Measurements from ENCODE around the gene AKAP13. TPM values are rescaled to one million over a fixed set of nuclear protein-coding genes. Genes with fewer than 3 reads are reported as not detected.

Gene AKAP13
- total RNA-seq, 1 experiment from 2014 or later = 36.4 TPM

GRCh38 chr15:85607842-85608241 is 227.4 kb downstream of the AKAP13 start:
- peak; percentile 70 for DNase-seq
- Histone ChIP-seq H3K36me3 (peaks cover 5% of the 10 kb centered on the region; the same call in 1 of the 2 replicates), H3K27me3 (no peaks in the 10 kb centered on the region), H3K9me3 (no peaks in the 10 kb centered on the region), H3K4me3 (no peak overlapping the region)

GRCh38 chr15:85609492-85609891 is 229.1 kb downstream of the AKAP13 start:
- no peaks in the 10 kb centered on the region for H3K27me3 ChIP-seq
- no peak overlapping the region for H3K4me3 ChIP-seq
- no peaks in the 10 kb centered on the region; the same call in 1 of the 2 replicates for H3K36me3 ChIP-seq
- no peaks in the 10 kb centered on the region for H3K9me3 ChIP-seq
- DNase-seq = no peak

GRCh38 chr15:85611361-85611760 is 231.0 kb downstream of the AKAP13 start:
- no peaks in the 10 kb centered on the region; the same call in 1 of the 2 replicates for H3K36me3 ChIP-seq
- no peak for DNase-seq
- H3K27me3 ChIP-seq = no peaks in the 10 kb centered on the region
- no peak overlapping the region for H3K4me3 ChIP-seq
- no peaks in the 10 kb centered on the region for H3K9me3 ChIP-seq

- no peaks in the 10 kb centered on the region; the same call in 1 of the 2 replicates for H3K36me3 ChIP-seq
- H3K9me3 ChIP-seq = no peaks in the 10 kb centered on the region
- DNase-seq = no peak
- no peaks in the 10 kb centered on the region for H3K27me3 ChIP-seq
- H3K4me3 ChIP-seq = no peak overlapping the region
Observed at GRCh38 chr15:85614059-85614458, 233.7 kb downstream of the AKAP13 start.

- Histone ChIP-seq H3K36me3 (no peaks in the 10 kb centered on the region), H3K27me3 (no peaks in the 10 kb centered on the region), H3K4me3 (no peak overlapping the region), H3K9me3 (no peaks in the 10 kb centered on the region)
- DNase-seq = no peak
Observed at GRCh38 chr15:85615930-85616329, 235.5 kb downstream of the AKAP13 start.

DNA sequence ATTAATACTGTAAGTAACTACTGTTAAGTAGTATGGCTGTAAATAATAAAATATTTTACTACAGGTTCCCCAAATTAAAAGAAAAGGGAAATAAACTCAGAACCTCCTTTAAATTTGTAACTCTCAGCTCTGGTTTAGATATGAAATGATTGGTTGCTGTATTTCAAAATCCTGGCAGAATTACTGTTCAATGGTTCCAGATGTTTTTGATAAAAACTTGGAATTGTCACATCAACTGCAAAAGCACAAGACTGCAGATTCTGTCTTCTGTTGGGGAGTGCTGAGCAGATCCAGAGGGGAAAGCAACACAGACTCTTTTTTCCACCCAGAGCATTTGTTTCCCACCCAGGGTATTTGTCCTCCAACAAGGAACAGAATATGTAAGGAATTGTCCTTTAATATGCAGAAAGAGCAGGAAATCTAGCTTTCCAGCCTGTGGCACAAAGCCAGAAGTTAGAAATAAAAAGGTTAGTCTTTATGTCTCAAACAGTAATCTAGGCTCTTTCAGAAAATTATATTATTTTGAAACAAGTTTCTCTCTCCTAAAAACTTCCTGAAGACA is 236.2 kb downstream of the AKAP13 start:
- Histone ChIP-seq H3K36me3 (no peaks in the 10 kb centered on the region), H3K4me3 (no peak overlapping the region), H3K27me3 (no peaks in the 10 kb centered on the region), H3K9me3 (no peaks in the 10 kb centered on the region)
- no peak for DNase-seq

GRCh38 chr15:85618228-85618505 is 237.8 kb downstream of the AKAP13 start:
- no peaks in the 10 kb centered on the region for H3K9me3 ChIP-seq
- no peak for DNase-seq
- H3K36me3 ChIP-seq = no peaks in the 10 kb centered on the region
- no peak overlapping the region for H3K4me3 ChIP-seq
- no peaks in the 10 kb centered on the region for H3K27me3 ChIP-seq

GRCh38 chr15:85618956-85619491 is 238.6 kb downstream of the AKAP13 start:
- peak overlapping the region; percentile 42 for H3K4me3 ChIP-seq
- H3K9me3 ChIP-seq = no peaks in the 10 kb centered on the region
- no peaks in the 10 kb centered on the region for H3K27me3 ChIP-seq
- H3K36me3 ChIP-seq = no peaks in the 10 kb centered on the region
- peak; percentile 85 for DNase-seq

- no peak for DNase-seq
- Histone ChIP-seq H3K4me3 (peak overlapping the region; percentile 42), H3K9me3 (no peaks in the 10 kb centered on the region), H3K27me3 (no peaks in the 10 kb centered on the region), H3K36me3 (no peaks in the 10 kb centered on the region)
Observed at GRCh38 chr15:85619992-85620689, 239.7 kb downstream of the AKAP13 start.

DNA sequence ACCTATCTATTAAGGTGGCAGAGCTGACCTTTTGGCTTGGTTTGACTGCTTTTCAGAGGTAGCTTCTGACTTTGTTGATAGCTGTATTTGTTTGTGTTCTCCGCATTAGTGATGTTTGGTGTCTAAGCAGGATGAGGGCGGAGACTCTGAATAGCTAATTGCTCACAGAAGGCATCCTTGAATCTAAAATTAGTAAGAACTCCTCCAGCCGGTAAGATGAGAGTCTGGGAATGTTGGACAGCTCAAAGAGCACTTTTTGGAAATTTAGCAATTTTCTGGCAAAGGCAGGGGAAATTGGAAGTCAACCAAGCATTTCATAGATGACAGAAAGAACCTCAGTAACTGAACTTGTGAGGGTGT is 240.3 kb downstream of the AKAP13 start:
- H3K27me3 ChIP-seq = no peaks in the 10 kb centered on the region
- H3K9me3 ChIP-seq = no peaks in the 10 kb centered on the region
- no peak for DNase-seq
- H3K4me3 ChIP-seq = no peak overlapping the region
- no peaks in the 10 kb centered on the region for H3K36me3 ChIP-seq

- H3K4me3 ChIP-seq = no peak overlapping the region
- H3K36me3 ChIP-seq = no peaks in the 10 kb centered on the region
- H3K9me3 ChIP-seq = no peaks in the 10 kb centered on the region
- H3K27me3 ChIP-seq = no peaks in the 10 kb centered on the region
- peak; percentile 39 for DNase-seq
Observed at GRCh38 chr15:85621094-85621493, 240.7 kb downstream of the AKAP13 start.

- no peaks in the 10 kb centered on the region for H3K36me3 ChIP-seq
- no peaks in the 10 kb centered on the region for H3K9me3 ChIP-seq
- no peak for DNase-seq
- H3K4me3 ChIP-seq = no peak overlapping the region
- H3K27me3 ChIP-seq = no peaks in the 10 kb centered on the region
Observed at GRCh38 chr15:85622221-85622831, 241.9 kb downstream of the AKAP13 start.

GRCh38 chr15:85623315-85624049 is 243.1 kb downstream of the AKAP13 start:
- Histone ChIP-seq H3K4me3 (no peak overlapping the region), H3K9me3 (no peaks in the 10 kb centered on the region), H3K27me3 (no peaks in the 10 kb centered on the region), H3K36me3 (no peaks in the 10 kb centered on the region)
- no peak for DNase-seq

GRCh38 chr15:85624291-85624801 is 243.9 kb downstream of the AKAP13 start:
- H3K4me3 ChIP-seq = no peak overlapping the region
- DNase-seq = no peak
- H3K9me3 ChIP-seq = no peaks in the 10 kb centered on the region
- no peaks in the 10 kb centered on the region for H3K36me3 ChIP-seq
- no peaks in the 10 kb centered on the region for H3K27me3 ChIP-seq

DNA sequence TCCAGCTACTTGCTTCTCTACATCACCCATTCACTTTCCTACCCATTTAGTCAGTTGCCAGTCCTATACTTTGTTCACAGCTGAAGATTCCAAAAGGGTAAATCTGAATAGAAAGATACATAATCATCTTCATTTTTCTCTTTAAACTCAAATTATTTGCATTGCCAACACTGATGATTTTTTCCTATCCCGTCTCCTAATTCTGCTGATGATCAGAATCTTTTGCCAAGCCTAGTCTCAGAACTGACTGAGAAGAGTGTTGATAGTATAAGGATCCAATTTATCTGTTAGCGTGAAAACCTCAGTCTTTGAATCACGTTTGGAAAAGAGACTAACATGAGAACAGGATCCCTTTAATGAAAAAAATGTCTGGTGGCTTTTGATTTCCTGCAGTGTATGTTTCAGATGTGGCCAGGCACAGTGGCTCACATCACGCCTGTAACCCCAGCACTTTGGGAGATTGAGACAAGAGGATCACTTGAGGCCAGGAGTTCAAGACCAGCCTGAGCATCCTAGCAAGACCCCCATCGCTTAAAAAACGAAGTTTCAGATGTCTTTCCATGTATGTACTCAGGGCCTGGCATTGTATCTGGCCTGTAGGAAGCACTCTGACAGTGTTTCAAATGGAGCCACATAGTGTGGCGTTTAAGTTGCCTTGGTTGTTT is 244.9 kb downstream of the AKAP13 start:
- no peak for DNase-seq
- H3K36me3 ChIP-seq = no peaks in the 10 kb centered on the region
- H3K9me3 ChIP-seq = no peaks in the 10 kb centered on the region
- no peaks in the 10 kb centered on the region for H3K27me3 ChIP-seq
- no peak overlapping the region for H3K4me3 ChIP-seq

DNA sequence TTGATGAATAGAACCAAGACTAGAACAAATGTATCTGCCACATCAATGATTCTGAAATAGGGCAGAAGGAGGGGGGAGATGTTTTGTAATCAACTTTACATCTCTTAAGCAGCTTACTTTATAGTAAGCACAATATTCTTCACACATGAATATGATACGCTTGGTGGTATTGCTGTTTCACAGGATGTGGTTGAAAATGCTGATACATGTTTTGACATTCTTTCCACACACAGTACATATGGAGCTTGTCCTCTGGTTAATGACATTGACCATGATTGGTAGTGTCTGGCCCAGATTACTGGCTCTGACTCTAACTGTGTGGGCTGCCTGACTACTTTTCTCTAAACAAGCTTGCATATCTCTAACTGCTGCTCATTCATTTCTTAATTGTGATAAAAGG is 245.5 kb downstream of the AKAP13 start:
- H3K4me3 ChIP-seq = no peak overlapping the region
- H3K27me3 ChIP-seq = no peaks in the 10 kb centered on the region
- H3K9me3 ChIP-seq = no peaks in the 10 kb centered on the region
- no peak for DNase-seq
- H3K36me3 ChIP-seq = no peaks in the 10 kb centered on the region
